ENCODE results near the gene PGPEP1.

The PGPEP1 gene, protein sequence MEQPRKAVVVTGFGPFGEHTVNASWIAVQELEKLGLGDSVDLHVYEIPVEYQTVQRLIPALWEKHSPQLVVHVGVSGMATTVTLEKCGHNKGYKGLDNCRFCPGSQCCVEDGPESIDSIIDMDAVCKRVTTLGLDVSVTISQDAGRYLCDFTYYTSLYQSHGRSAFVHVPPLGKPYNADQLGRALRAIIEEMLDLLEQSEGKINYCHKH

DNA sequence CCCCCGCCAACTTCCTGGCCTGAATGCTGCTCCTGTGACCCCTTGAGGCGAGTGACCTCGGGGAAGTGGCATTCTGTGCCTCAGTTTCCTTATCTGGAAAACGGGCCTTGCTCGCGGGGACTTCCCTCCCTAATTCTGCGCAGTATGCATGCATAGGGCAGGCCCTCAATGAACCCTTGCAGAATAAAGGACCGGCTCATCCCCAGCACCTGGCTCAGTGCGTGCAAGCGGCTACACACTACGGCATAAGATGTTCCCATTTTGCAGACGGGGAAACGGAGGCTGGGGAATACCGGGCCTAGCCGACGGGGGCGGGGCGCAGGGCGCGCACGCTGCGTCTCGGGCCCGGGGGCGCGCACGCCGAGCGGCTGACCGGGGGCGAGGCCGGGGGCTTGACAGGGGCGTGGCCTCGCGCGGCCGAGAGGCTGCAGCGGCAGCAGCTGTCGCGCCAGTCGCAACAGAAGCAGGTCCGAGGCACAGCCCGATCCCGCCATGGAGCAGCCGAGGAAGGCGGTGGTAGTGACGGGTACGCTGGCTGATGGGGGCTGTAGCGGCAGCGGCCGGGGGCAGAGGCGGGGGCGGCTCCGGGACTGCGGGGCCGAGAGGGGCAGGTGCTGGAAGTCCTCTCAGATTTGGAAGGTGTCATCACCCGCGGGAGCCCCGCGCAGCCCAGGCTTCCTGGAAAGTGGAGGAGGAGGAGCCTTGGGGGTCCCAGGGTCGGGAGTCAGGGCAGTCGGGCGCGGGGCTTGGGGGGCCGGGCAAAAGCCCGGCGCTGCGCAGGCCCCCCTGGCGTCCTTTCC is at the start of gene PGPEP1:
Gene PGPEP1 (plus strand): TSS at position 409 of the 800 bp plus-strand sequence. CDS start 84 bp downstream, at position 493.
- peak; percentile 51 for DNase-seq

DNA sequence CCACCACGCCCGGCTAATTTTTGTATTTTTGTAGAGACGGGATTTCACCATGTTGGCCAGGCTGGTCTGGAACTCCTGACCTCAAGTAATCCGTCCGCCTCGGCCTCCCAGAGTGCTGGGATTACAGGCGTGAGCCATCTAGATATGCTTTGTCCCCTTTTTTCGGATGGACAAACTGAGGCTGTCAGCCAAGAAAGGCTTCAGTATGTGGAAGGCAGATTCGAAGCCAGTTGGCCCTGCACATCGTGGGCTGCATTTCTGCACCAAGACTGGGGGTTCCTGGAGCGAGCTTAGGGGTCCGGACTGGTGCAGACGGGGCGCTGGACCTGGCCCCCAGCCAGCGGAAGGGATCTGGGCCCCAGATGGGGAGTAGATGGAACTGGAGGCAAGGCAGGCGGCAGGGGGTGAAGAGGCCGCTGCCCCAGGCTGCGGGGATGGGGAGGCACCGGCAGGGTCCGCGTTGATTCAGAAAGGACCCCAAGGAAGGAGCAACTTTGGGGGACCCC is 49.3 kb upstream of the PGPEP1 start:
- peak; percentile 64 for DNase-seq

- DNase-seq = peak; percentile 95
Observed at GRCh38 chr19:18291590-18292461, 48.6 kb upstream of the PGPEP1 start.

DNA sequence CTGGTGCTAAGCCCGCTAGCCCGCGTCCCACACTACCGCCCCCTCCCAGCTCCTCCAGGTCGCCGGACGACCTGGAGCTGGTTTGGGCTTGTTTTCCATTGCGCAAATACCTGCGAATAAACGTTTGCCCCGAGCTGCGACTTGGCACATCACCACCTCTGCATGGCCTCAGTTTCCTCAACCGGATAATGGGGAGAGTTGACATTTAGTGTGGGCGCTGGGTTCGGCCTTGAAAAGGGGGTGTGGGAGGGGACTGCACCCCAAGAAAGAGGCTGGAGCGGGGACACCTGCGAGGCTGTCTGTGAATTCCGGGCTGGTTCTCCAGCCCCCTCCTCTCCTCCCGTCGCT is 48.0 kb upstream of the PGPEP1 start:
- peak; percentile 73 for DNase-seq

DNA sequence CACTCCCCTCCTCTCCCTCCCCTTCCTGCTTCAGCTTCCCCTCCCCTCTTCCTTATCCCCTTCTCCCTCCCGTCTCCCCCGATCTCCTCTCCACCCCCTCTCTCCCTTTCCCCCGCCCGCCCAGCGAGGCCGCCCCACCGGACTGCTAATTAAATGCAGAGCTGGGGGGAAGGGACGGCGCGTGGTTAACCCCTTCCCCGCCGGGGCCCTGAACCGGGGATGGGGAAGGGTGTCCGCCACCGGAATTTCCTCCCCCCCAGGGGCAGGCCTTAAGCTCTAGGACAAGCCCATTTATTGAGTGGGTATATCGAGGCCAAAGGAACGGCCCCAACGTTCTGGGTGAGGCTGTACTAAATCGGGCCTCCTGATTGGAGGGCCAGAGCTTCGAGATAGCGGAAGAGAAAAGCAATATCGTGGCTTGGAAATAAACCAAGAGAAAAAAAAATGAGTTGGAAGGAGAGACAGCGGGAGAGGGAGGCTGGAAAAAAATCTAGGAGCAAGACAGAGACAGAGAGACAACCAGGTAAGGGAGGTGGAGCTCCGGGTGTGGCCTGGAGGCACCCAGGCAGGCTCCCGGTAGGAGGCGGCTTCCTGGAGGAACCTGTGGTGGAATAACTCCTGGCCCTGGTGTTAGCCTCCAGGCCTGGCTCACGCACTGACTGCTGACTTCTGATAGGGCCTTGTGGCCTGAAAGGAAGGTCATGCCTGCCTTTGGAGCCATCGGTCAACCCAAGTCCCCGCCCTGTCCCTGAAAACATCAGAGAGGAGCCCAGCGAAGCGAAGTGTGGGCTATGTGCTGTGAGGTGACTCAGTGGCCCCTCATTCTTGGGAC is 47.4 kb upstream of the PGPEP1 start:
- DNase-seq = peak; percentile 91

GRCh38 chr19:18293642-18294466 is 46.5 kb upstream of the PGPEP1 start:
- DNase-seq = no peak

DNA sequence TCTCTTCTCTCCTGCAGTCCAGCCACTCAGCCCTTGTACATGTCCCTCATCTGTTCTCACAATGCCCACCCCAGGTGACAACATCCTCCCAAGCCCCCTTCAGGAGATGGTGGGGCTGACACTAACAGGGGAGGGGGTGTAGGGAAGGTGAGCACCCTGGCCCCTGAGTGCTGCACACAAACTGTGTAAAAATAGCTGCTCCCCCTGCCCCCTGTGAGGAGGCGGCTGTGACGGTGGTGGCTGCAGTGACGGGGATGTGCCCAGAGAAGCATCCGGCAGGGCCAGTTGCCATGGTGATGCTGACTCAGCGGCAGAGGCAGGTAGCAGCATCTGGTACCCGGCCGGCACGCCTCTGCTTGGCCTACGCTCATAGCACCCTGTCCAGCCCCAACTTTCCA is 45.9 kb upstream of the PGPEP1 start:
- DNase-seq = no peak

GRCh38 chr19:18295034-18295451 is 45.4 kb upstream of the PGPEP1 start:
- no peak for DNase-seq

GRCh38 chr19:18297308-18297707 is 43.1 kb upstream of the PGPEP1 start:
- DNase-seq = no peak

- DNase-seq = no peak
Observed at GRCh38 chr19:18298601-18299000, 41.8 kb upstream of the PGPEP1 start.

- DNase-seq = no peak
Observed at GRCh38 chr19:18299654-18300053, 40.7 kb upstream of the PGPEP1 start.

DNA sequence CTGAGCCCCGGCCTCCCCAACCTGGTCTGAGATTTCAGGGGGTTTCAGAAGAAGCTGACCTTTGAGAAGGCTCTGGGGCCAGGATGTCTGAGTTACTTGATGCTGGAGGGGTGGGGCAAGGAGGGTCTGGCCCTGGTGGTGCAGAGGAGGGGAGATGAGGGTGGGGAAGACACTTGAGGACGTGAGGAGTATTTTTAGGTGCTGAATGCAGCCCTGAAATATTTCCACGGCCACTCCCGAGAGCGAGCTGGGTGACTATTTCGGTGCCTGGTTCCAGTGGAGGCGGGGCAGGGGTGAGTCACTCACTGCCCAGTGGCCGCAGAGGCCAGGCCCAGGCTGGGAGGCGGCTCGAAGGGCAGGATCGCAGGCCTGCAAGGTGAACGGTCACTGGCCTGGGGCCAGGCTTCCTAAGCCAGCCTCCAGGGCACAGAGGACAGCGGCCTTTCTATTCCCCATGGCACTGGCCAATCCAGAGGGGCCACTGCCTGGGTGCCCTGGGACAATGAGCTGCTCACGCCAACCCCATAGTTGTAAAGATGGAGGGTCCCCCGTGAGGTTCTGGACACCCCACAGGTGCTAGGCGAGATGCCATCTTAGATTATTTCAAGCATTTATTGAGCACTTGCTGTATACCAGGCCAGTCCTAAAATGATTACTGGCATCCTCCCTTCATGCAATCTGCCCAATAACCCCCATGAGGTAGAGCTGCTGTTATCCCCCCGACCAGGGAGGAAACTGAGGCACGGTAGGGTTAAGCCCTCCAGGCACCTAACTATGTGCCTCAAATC is 39.3 kb upstream of the PGPEP1 start:
- DNase-seq = peak; percentile 39

- DNase-seq = no peak
Observed at GRCh38 chr19:18301718-18302111, 38.7 kb upstream of the PGPEP1 start.

DNA sequence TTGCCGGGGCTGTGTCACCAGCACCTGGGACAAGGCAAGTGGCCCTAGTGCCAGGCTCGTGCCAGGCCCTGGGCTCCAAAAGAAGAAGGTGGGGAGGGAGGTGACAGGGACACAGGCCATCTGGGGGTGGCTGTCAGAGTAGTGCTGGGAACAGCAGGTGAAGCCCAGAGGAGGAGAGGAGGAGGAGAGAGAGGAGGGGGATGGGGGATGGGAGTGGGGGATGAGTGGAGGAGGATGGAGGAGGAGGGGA is 36.3 kb upstream of the PGPEP1 start:
- no peak for DNase-seq

DNA sequence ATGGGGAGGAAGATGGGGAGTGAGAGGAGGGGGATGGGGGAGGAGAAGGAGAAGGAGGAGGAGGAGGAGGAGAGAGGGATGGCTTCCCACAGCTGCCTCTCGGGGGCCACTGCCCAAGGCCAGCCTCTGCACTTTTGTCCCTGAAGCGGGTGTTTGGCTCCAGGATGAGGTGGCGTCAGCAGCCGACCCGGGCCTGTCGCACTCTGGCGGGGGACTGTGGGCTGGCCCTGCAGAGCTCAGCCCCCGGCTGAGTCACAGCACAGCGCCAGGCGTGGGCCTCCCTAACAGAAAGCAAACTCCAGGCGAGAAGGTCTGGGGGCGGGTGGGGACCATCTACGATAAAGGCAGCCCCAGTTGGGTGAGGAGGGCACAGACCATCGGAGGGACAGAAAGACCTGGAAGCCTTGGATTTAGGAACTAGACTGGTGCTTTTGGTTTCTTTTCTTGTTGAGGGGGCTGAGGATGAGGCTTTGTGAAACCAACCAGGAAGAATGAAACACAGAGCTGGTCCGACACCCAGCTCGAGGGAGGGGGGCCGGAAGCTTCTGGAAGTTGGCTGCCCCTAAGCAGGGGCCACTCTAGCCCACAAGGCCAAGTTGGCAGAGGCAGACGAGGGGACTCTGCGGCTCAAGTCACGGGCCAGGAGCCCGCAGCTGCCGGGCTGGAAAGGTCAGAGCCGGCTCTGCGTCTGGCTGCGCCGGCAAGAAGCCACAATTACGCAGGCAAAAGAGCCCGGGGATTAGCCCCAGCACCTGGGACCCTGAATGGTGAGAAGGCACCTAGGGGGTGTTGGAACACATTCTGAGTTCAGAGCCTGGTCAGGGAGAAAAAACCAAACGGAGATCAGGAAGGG is 35.7 kb upstream of the PGPEP1 start:
- peak; percentile 91 for DNase-seq

- no peak for DNase-seq
Observed at GRCh38 chr19:18306209-18306887, 34.0 kb upstream of the PGPEP1 start.

DNA sequence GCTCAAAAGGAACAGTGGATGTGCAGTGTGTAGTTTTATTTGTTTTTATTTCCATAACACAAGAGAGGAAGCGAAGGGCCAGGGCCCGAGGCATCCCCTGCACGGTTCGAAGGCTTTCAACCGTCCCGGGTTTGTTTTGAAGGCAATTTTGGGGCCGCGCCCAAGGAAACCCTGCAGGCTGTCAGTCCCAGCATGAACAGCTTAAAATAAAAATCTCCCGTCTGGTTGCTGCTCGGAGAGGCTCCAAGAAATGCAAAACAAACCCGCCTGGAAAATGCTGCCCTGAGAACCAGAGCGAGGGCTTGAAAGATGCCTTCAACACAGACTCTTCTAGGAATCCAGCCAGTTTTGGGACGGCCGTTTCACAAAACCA is 33.5 kb upstream of the PGPEP1 start:
- no peak for DNase-seq

DNA sequence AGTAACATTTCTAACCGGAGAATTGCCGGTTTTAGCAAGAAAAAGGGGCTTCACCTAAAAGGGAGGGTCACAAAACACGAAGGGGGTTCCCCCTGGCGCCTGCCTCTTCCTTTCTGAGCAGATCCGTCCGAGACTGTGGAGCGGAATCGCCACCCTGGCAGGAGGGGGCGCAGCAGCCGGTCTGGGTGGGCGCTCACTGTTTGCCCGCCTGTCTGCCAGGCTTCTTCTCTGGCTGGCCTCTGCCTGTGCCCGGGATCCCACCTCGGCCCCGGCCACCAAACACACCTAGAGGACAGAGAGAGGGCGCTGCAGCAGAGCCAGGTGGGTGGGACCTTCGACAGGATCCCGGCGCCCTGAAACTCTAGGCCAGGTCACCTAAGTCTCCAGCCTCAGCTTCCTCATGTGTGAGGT is 33.1 kb upstream of the PGPEP1 start:
- no peak for DNase-seq
